NCI-H82 treated with DMSO at 0.1 percent for 48 hours (cell line): ENCODE measurements around the gene SNX25.
"Not testable (repeated sequence)": the region's sequence is repeated elsewhere in the genome, so short reads cannot be mapped to it uniquely, and the experiment has no call there.

Source experiments
- DNase-seq: peaks from one replicate; lab custom pipeline; 2025; ENCODE audit not compliant: unreplicated experiment; lab: John Stamatoyannopoulos, UW

Gene SNX25

DNA sequence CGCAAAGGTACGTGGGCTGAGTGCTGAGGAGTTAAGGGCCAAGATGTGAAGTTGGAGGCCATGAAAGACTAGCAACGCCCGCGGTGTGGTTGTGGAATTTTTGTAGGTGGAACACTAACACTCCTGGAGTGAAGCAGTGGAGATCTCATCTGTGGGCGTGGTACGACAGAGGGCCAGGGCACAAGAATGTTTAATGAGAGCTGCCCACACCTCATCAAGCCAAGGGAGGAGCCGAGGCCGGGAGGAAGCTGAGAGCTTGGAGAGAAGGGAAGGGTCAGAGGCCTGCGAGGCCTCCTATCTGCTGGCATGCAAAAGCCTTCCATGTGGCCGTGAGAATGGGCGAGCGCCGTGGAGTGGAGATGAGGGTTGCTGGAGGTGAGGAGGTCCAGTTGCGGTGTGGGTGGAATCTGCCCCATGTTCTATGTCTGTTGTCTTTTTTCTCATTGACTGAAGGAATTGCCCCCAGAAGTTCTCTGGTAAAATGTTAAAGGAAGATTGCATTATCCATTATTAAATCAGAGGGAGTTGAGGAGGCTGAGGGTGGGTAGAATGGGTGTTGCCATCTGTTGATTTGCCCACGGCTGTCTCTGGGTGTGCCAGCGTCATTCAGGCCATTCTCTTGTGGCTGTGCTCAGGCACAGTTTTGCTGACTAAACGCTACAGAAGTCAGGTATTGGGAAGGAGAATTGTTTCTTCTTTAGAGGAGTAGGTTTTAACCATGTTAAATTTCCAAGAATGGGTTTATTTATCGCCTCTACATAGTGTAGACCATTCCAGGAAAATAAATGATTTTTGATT lies 19.8 kb downstream of the SNX25 start:
- DNase-seq = no peak

DNA sequence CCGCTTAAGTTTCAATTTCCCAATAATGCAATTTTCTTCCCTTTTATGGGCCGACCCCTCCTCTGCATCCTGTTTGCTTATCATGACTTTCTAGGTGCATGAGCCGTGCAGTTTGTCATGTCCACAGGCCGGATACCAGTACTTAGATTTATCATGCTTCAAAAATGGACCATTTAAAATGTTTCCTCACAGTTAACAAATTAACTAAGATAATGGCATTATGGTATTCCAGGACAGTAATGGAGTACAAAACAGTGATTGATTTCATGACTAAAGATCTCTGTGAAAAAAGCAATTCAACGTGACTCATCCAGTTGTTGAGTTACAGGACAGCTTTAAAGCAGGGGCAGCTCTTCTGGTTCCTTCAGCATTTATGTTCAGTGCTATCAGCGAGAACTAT lies 23.0 kb downstream of the SNX25 start:
- DNase-seq = no peak

DNA sequence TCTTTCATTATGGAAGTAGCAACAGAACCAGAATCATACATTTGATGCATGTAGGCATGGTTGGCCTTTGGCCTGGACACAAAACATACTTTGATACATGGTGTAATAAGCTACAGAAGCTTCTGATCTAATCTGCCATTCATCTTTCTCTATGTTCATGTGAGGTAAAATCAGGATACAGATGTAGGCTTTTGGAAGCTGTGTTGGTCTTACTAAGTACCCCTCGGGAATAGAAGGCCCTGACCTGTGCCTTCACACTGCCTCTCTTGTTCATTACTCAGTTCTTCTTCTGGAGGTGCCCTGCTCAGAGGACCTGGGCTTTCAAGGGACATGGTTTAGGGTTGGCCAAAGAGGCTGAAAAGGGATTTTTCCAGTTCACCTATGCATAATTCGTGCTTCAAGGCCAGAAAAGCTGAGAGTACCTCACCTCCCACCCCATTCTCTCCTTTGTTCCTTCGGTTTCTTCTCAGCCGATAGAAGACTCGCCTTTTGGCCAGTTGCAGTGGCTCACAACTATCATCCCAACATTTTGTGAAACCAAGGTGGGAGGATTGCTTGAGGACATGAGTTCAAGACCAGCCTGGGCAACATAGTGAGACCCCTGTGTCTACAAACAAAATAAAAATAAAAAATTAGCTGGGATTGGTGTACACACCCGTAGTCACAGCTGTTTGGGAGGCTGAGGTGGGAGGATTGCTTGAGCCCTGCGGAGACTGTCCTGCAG lies 25.9 kb downstream of the SNX25 start:
- DNase-seq = no peak

DNA sequence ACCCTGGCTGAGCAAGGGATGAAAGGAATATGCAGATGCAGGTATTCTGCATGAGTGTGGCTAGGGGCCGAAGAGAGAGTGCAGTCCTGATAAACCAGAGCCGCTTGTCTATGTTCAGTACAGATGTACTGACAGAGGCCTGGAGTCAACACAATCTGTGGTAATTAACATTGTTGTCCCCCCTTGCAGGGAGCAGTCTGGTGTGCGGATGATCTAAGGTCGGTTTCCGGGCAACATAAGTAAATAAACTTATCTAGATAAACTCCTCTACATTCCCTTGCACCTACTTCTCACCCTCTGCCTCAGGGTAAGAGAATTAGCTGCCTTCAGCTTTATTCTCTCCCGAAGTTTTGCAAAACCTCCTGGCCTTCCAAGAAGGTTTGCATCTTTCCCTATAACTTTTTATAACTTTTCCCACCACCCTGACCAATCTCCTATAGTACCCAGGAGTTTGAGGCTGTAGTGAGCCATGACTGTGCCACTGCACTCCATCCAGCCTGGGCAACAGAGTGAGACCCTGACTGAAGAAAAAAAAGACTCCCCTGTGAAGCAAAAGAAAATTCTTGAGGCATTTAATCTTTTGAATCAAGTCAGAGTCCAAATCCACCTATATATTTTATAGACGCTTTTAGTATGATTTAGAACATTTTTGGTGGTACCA lies 26.6 kb downstream of the SNX25 start:
- DNase-seq = no peak

DNA sequence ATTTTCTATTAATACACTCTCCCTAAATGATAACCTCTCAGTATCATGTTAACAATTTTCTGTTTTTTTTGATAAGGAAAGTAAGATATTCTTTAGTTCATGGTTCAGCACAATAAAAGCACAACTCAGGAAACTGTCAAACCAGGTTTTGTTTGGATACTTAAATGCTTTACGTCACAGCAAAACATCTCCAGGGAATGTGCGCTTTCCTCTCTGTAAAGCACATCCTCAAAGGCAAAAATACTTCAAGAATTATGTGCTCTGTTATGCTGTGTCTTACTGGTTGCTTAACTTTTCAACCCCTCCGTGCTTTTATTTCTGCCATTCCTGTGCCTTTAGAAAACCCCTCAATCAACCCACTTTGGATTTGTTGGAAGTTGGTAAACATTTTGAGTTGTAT lies 27.8 kb downstream of the SNX25 start:
- DNase-seq = no peak

DNA sequence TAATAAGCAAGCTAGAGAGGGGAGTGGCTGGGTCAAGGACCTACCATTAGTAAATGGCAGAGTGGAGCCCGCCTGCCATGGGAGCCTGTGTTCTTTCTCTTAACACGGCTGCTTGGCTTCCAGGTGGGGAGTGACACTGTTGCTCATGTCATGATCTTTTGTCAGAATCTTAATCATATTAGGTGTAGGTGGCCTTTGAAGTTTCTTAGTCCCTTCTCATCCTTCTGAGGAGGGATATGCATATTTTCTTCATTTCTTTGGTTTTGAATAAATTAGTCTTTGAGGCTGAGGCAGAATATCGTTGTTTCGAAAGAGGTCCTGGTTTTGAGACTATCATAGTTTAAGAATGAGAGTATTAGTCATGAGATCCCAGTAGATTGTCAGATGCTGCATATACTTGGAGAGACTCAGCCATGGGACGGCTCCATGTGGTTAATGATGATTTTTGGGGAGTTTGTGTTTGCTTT lies 28.9 kb downstream of the SNX25 start:
- DNase-seq = no peak

DNA sequence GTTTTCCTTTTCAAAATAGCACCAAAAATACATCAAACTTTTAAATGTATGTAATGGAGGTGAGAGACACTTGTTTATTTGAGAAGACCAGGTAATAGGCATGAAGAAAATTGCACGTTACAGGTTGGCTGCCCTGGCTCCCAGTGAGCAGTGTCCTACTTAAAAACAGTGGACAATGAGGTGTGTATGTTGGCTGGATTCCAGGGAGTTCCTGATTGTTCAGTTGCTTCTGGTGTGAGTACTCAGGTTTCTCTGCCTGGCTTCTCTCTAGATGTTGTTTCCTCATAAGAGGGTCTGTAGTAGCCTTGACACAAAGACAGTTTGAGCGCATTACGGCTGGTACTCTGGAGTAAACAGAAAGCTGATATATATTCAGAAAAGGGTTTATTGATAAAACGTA lies 29.4 kb downstream of the SNX25 start:
- no peak for DNase-seq

DNA sequence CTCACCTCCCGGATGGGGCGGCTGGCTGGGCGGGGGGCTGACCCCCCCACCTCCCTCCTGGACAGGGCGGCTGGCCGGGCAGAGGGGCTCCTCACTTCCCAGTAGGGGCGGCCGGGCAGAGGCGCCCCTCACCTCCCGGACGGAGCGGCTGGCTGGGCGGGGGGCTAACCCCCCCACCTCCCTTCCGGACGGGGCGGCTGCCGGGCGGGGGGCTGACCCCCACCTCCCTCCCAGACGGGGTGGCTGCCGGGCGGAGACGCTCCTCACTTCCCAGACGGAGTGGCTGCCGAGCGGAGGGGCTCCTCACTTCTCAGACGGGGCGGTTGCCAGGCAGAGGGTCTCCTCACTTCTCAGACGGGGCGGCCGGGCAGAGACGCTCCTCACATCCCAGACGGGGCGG lies 31.1 kb downstream of the SNX25 start:
- not testable (repeated sequence) for DNase-seq

DNA sequence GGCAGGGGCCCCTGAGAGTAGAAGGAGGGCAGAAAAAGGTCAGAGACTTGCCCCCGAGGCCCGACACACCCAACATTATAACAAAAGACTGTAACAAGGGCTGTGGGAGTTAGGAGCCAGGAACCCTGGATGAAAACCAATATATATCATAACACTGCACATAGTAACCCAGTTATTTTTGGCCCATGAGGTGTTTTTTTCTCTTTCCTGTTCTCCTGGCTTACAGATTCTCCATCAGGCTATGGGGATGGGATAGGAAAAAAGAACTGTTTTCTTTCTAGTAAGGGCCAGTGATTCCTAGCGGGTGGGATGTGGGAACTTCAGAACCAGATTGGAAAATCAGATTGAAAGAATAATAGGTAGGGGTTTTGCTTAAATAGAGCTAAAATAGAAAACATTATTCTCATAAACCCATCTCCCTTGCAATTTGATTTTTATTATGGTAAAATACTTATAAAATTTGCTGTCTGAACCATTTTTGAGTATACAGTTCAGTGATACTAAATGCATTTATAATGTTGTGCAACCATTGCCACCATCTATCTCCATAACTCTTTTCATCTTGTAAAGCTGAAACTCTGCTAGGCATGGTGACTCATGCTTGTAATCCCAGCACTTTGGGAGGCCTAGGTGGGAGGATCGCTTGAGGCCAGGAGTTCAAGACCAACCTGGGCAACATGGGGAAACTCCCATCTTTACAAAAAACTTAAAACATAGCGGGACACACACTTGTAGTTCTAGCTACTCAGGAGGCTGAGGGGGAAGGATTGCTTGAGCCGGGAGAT lies 33.5 kb downstream of the SNX25 start:
- no peak for DNase-seq

DNA sequence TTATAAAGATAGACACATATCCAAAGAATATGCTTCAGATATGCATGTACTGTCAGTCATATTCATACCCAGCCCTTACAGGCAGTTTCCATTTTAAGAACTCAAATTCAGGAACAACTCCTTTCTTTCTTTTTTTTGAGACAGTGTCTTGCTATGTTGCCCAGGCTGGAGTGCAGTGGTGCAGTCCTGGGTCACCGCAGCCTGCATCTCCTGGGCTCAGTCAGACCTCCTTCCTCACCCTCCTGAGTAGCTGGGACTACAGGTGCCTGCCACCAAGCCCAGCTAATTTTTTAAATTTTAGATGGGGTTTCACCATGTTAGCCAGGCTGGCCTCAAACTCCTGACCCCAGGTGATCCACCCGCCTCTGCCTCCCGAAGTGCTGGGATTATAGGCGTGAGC lies 34.5 kb downstream of the SNX25 start:
- no peak for DNase-seq

DNA sequence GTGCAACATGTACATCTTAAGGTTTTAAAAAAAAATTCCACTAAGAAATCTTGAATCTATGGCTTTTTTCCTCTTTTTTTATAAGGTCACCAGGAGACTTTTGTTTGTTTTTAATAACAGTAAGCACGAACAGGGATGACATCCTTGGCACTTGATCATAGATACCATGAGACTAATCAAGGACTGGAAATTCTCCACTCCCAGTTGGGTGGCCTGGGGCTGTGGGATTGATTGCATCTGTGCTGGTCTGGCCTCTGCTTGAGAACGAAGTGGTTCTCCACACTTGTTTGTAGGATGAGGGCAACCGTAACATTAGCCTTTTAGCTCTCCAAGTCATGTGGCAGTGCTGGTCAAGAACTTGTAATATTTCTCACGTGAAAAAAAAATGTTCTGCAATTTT lies 35.4 kb downstream of the SNX25 start:
- DNase-seq = no peak

DNA sequence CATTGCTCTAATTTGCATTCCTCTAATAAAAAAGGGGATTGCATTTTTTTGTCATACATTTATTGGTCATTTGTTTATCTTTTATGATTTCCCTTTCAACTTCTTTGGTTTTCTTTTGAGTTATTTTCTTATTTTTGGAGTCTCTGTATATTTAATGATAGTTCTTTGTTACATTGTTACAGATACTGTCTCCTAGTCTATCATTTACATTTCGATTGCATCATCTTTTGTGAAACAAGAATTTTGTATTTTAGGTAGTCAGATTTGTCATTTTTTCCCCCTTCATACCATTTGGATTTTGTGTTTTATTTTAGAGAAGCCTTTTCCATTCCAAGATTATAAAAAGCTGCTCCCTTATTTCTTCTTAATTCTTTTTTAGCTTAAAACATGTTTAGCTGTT lies 37.1 kb downstream of the SNX25 start:
- DNase-seq = no peak

DNA sequence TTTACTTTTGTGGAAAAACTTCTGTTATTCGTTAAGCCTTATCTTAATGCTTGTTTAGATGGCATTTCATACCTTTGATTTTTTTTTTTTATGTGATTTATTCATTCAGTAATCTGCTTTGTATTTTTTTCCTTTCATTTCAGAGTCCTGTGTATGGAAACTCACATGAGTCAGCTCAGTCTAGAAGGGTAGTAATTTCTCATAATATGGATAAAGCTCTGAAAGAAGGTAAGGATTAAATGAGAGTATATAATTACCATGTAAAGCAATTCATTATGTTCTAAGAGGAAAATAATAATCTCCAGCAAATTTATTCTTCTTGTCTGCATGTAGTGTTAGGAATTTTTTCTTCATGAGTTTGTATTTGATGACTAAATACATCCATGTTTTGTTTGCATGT lies 37.8 kb downstream of the SNX25 start:
- no peak for DNase-seq

DNA sequence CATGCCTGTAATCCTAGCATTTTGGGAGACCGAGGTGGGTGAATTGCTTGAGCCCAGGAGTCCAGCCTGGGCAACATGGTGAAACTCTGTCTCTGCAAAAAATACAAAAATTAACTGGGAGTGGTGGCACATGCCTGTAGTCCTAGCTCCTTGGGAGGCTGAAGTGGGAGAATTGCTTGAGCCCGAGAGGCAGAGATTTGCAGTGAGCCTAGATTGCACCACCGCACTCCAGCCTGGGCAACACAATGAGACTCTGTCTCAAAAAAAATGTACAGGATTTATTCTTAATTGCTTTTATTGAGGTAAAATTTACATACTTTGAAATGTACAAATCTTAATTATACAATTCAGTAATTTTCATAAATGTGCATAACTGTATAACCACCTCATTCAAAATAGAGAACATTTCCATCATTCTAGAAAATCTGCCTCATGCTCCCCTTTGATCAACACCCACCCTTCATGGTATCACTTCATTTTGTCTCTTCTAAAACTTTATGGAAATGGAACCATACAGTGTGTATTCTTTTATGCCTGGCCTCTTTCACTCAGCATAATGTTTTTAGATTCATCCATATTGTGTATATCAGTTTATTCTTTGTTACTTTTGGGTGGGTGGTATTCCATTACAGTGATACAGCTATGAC lies 39.1 kb downstream of the SNX25 start:
- no peak for DNase-seq

DNA sequence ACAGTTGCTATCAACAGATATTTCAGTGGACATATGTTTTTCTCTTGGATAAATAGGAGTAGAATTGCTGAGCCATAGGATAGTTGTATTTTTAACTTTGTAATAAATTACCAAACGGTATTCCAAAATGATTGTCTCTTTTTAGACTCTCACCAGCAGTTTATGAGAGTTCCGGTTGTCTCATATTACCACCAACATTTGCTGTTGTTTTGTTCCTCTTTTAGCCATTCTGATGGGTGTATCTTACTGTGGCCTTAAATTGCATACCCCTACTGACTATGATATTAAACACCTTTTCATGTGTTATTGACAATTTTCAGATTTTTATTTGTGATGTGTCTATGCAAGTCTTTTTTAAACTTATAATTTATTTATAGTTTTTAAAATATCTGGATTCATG lies 39.7 kb downstream of the SNX25 start:
- DNase-seq = no peak

DNA sequence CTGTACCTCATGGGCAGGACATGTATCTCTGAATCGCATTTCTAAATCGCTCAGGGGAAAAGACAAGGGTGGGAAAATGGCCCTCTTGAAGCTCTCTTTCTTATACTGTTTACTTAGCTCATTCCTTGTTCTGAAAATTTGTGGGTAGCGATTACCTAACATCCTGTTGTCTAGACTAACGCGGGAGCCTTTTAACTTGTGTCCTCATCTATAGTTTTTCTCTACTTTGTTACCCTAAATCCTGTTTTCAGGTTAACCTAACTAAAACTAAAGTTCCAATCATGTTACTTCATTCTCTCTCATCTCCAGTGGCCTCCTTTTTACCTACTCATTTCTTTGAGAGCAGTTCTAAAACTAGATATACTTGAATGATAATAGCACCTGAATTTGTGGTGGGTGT lies 45.0 kb downstream of the SNX25 start:
- no peak for DNase-seq

DNA sequence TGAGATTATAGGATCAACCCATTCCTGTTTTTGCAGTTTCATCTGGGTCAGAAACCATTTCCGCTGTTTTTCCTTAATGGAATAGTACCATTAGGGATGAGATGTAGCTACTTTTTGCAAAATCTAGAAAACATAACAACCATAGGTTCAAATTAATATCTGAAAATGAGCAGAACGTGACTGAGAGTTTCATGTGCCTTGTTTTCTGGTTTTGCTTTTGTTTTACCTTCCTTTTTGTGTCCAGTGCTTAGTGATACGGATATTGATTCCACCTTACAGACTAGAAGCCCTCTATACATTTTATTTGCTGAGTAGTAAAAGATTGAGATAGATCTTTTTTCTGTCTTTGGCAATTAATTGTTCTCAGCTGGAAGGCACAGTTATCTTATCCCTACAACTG lies 46.5 kb downstream of the SNX25 start:
- DNase-seq = no peak

DNA sequence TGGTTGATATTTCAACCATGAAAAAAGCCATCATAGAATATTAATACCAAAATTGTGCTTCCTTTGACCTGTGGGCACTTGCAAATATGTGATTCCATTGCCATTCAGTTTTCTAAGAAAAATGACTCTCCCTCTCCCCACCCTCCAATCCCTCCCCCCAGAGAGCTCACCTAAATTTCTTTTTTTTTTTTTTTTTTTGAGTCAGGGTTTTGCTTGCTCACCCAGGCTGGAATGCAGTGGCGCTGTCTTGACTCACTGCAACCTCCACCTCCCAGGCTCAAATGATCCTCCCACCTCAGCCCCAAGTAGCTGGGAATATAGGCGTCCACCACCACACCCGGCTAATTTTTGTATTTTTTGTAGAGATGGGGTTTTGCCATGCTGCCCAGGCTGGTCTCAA lies 47.0 kb downstream of the SNX25 start:
- DNase-seq = no peak

DNA sequence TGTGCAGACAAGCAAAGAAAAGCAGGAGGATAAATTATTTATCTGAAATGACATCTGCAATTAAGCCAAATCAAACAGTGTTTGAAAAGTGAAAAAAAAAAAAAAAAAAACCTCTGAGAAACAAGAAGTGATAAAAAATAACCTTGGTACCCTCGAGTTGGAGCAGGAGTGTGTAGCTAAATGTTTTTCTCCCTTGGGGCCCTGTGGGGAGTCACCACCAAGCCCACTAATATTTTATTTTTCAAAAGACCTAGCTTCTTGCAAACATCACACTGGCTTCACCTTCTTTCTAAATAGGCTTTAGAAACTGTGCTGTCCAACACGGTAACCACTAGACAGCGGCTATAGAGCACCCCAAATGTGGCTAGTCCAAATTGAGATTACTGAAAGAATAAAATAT lies 47.7 kb downstream of the SNX25 start:
- no peak for DNase-seq

DNA sequence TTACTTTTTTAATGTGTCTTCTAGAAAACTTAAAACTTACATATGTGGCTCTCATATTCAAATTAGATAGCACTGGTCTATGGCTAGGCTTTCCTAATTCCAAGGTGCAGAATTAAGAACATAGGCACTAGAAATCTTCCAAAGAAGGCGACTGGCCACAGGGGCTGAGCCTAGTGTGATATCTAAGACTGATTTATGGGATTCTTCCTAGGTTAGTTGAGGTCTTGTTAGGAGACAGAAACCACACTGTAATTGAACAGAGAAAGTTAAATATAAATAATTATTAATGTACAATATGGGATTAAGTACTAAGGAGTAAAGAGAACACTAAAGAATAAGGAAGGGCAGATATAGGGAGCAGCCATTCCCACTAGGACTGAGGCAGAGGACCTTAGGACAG lies 48.3 kb downstream of the SNX25 start:
- no peak for DNase-seq

DNA sequence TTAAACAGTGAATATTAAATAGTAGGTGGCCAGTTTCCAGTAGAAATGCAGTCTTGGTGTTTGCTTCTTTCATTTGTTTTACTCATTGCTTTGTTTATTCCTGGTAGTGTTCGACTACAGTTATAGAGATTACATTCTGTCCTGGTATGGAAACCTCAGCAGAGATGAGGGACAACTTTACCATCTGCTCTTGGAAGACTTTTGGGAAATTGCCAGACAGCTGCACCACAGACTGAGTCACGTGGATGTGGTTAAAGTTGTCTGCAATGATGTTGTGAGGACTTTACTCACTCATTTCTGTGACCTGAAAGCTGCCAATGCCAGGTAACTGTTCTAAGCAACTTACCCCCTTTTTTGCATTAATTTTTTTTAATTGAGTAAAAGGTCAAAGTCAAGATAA lies 49.3 kb downstream of the SNX25 start:
- DNase-seq = not testable (repeated sequence)
